Measurements from ENCODE around the gene INPP4B.

The INPP4B gene

DNA sequence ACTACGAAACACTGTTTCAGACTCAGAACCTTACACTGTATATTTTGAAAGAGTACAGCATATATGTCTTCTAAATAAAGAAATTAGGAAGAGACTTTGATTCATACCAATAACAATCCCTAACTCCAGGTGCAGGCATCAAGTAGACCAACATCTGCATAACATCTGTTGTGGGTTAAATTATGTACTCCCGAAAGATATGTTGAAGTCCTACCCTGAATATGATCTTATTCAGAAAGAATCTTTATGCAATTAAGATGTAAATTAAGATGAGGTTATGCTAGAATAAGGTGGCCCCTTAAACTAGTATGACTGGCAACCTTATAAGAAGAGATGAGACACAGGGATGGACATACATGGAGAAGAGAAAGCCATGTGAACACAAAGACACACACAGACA, 117.9 kb downstream of the INPP4B start:
- H3K4me3 ChIP-seq (ENCODE audit: low read depth, low read length) = no peak overlapping the region
- no peak overlapping the region for H2AFZ ChIP-seq
- no peak overlapping the region for H3K4me2 ChIP-seq (ENCODE audit: low read length)
- H3K4me1 ChIP-seq = no peaks in the 10 kb centered on the region
- H3K9me3 ChIP-seq (ENCODE audit: control insufficient read depth, low read length) = no peaks in the 10 kb centered on the region
- no peak overlapping the region for H3K27ac ChIP-seq
- H3K79me2 ChIP-seq = no peaks in the 10 kb centered on the region
- H3K36me3 ChIP-seq (ENCODE audit: control insufficient read depth, insufficient read depth, low read length) = no peaks in the 10 kb centered on the region
- H3K27me3 ChIP-seq (ENCODE audit: control insufficient read depth, insufficient read depth, low read length) = no peaks in the 10 kb centered on the region
- no peak overlapping the region for H3K9ac ChIP-seq
- TF ChIP-seq, protein P1, sequence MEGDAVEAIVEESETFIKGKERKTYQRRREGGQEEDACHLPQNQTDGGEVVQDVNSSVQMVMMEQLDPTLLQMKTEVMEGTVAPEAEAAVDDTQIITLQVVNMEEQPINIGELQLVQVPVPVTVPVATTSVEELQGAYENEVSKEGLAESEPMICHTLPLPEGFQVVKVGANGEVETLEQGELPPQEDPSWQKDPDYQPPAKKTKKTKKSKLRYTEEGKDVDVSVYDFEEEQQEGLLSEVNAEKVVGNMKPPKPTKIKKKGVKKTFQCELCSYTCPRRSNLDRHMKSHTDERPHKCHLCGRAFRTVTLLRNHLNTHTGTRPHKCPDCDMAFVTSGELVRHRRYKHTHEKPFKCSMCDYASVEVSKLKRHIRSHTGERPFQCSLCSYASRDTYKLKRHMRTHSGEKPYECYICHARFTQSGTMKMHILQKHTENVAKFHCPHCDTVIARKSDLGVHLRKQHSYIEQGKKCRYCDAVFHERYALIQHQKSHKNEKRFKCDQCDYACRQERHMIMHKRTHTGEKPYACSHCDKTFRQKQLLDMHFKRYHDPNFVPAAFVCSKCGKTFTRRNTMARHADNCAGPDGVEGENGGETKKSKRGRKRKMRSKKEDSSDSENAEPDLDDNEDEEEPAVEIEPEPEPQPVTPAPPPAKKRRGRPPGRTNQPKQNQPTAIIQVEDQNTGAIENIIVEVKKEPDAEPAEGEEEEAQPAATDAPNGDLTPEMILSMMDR (IDR thresholded peaks at IDR 0.05) = no peak

DNA sequence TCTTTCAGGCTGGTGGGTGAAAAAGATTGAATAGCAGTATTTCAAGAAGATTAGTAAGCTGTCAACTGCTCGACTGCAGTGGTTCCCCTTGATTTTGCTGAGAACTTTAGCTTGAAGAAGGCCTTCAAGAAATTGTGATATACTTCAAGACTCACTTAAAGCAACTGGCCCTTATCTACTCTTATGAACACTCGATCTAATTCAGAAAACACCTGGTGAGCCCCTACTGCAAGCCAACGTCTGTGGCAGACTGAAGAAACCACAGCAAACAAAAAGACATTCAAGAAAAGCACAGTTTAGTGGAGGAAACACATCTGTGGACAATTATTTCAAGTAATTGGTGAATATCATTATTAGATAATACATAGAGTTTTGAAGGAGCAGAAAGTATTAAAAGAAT, 119.0 kb downstream of the INPP4B start:
- Histone ChIP-seq H3K4me3 (ENCODE audit: low read depth, low read length) (no peak overlapping the region), H2AFZ (no peak overlapping the region), H3K36me3 (ENCODE audit: control insufficient read depth, insufficient read depth, low read length) (no peaks in the 10 kb centered on the region), H3K9me3 (ENCODE audit: control insufficient read depth, low read length) (no peaks in the 10 kb centered on the region), H3K9ac (no peak overlapping the region), H3K4me2 (ENCODE audit: low read length) (no peak overlapping the region), H3K4me1 (no peaks in the 10 kb centered on the region), H3K27ac (no peak overlapping the region), H3K27me3 (ENCODE audit: control insufficient read depth, insufficient read depth, low read length) (no peaks in the 10 kb centered on the region), H3K79me2 (no peaks in the 10 kb centered on the region)
- TF ChIP-seq, protein P1 (IDR thresholded peaks at IDR 0.05) = no peak

DNA sequence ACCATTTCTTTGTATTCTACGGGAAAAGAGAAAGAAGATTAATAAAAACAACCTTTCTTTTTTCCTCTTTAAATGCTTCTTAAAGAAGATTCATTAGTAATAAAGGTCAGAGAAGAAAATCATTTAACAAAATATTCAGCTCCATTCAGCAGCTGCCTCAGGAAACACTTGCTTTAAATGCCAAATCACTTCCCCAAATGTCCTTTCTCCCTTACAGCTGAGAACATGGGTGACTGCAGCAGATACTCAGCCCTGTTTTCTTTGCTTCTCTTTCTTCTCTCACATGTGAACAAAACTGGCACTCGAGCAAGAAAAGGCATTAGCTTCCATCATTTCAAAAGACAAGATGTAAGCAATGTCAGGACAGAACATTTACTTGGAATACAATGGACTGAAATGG, 120.2 kb downstream of the INPP4B start:
- Histone ChIP-seq H3K36me3 (ENCODE audit: control insufficient read depth, insufficient read depth, low read length) (no peaks in the 10 kb centered on the region), H3K4me1 (no peaks in the 10 kb centered on the region), H3K9me3 (ENCODE audit: control insufficient read depth, low read length) (no peaks in the 10 kb centered on the region), H3K4me2 (ENCODE audit: low read length) (no peak overlapping the region), H3K27me3 (ENCODE audit: control insufficient read depth, insufficient read depth, low read length) (no peaks in the 10 kb centered on the region), H3K9ac (no peak overlapping the region), H3K27ac (no peak overlapping the region), H2AFZ (no peak overlapping the region), H3K4me3 (ENCODE audit: low read depth, low read length) (no peak overlapping the region), H3K79me2 (no peaks in the 10 kb centered on the region)
- TF ChIP-seq, protein P1 (IDR thresholded peaks at IDR 0.05) = no peak

DNA sequence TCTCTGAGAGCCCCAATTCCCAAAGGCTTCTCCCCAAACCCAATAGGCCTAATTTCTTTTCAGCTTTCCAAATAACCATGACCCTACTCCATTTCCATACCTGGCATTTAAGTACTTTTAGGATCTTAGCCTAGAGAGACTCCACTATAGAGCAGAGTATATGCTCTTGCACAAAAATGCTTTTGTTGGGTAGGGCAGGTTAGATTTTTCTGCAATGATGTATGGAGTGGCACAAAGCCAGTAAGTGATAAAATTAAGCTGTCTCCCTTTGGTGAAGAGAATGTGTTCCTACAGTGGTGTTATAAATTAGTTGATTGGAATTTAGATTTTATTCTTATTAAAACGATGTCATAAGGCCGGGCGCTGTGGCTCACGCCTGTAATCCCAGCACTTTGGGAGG, 124.9 kb downstream of the INPP4B start:
- Histone ChIP-seq H3K4me1 (no peaks in the 10 kb centered on the region), H2AFZ (no peak overlapping the region), H3K79me2 (no peaks in the 10 kb centered on the region), H3K36me3 (ENCODE audit: control insufficient read depth, insufficient read depth, low read length) (no peaks in the 10 kb centered on the region), H3K4me3 (ENCODE audit: low read depth, low read length) (no peak overlapping the region), H3K4me2 (ENCODE audit: low read length) (no peak overlapping the region), H3K9me3 (ENCODE audit: control insufficient read depth, low read length) (no peaks in the 10 kb centered on the region), H3K9ac (no peak overlapping the region), H3K27ac (no peak overlapping the region), H3K27me3 (ENCODE audit: control insufficient read depth, insufficient read depth, low read length) (no peaks in the 10 kb centered on the region)
- TF ChIP-seq, protein P1 (IDR thresholded peaks at IDR 0.05) = no peak

DNA sequence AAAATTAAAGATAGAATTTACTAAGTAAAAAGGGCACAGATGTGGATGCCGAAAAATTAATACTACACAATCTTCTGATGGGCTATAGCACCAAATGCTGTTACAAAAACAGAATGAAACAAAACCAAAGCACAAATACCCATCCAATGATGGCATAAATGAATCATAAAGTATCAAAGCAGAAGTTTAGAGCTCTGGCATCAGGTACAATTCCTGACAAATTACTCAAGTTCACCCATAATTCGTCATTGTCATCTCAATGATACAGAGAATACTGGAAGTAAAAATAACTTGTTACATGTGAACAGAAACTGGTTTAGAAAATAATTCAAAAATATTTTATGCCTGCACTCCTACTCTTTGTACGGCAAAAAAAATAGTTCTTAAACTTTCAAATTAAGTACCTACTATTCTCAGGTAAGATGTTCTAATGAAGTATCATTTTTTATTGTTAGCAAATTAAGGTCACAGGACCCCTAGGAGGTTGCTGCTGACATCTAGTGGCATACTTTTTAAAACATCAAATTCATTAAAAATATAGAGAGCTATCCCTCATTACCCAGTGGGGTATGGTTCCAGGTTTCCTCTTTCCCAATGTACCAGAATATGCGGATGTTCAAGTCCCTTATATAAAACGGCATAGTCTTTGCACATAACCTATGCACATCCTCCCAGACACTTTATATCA, 126.1 kb downstream of the INPP4B start:
- Histone ChIP-seq H3K27me3 (ENCODE audit: control insufficient read depth, insufficient read depth, low read length) (no peaks in the 10 kb centered on the region), H3K27ac (no peak overlapping the region), H3K36me3 (ENCODE audit: control insufficient read depth, insufficient read depth, low read length) (no peaks in the 10 kb centered on the region), H3K9ac (no peak overlapping the region), H3K9me3 (ENCODE audit: control insufficient read depth, low read length) (no peaks in the 10 kb centered on the region), H3K4me1 (no peaks in the 10 kb centered on the region), H3K79me2 (no peaks in the 10 kb centered on the region), H3K4me3 (ENCODE audit: low read depth, low read length) (no peak overlapping the region), H2AFZ (no peak overlapping the region), H3K4me2 (ENCODE audit: low read length) (no peak overlapping the region)
- TF ChIP-seq, protein P1 (IDR thresholded peaks at IDR 0.05) = no peak

Measured in parathyroid adenoma (tissue), 2 donors.